ENCODE results near the gene MYO1A. TPM values are rescaled to one million over a fixed set of nuclear protein-coding genes. Genes with fewer than 3 reads are reported as not detected.

MYO1A gene
- total RNA-seq, 1 experiment from 2014 or later: 9.3 TPM

GRCh38 chr12:57085999-57086492, 36.1 kb upstream of the MYO1A start:
- ChIA-PET POLR2A (interaction anchor here (4.4 kb wide), 1 partner anchor 25 kb away, joined by 56 read pairs; the partner anchor contains the start of gene STAT6), CTCF (interaction anchor here (3.0 to 4.4 kb wide), 2 partner anchors 17 to 26 kb away, joined by 24 to 35 read pairs; partner anchors contain the start of gene STAT6)
- Histone ChIP-seq H3K36me3 (ENCODE audit: control insufficient read depth, insufficient read depth, low read length) (0 out of 2 replicates have a peak, but pooled peaks cover 2% of the 10 kb centered on the region), H3K27me3 (replicated peaks; ENCODE audit: control insufficient read depth, insufficient read depth, low read length) (no peaks in the 10 kb centered on the region), H3K9me3 (no peaks in the 10 kb centered on the region), H3K4me1 (peaks cover 20% of the 10 kb centered on the region), H3K4me3 (ENCODE audit: low read depth, low read length) (peak overlapping the region; percentile 76)
- Mint-ChIP-seq H3K4me3 (ENCODE audit: unreplicated experiment) (peak overlapping the region; percentile 78), H3K4me1 (ENCODE audit: low read depth, unreplicated experiment) (peaks cover 31% of the 10 kb centered on the region), H3K27ac (ENCODE audit: unreplicated experiment) (peak overlapping the region; percentile 98), H3K9me3 (ENCODE audit: unreplicated experiment) (no peaks in the 10 kb centered on the region), H3K36me3 (ENCODE audit: insufficient read depth, unreplicated experiment) (peaks cover 12% of the 10 kb centered on the region), H3K27me3 (ENCODE audit: insufficient read depth, unreplicated experiment) (no peaks in the 10 kb centered on the region)
- intact Hi-C loops (cut with micrococcal nuclease; ENCODE audit: unreplicated experiment): no loop called here
- no peak for DNase-seq
- TF ChIP-seq, protein P1, sequence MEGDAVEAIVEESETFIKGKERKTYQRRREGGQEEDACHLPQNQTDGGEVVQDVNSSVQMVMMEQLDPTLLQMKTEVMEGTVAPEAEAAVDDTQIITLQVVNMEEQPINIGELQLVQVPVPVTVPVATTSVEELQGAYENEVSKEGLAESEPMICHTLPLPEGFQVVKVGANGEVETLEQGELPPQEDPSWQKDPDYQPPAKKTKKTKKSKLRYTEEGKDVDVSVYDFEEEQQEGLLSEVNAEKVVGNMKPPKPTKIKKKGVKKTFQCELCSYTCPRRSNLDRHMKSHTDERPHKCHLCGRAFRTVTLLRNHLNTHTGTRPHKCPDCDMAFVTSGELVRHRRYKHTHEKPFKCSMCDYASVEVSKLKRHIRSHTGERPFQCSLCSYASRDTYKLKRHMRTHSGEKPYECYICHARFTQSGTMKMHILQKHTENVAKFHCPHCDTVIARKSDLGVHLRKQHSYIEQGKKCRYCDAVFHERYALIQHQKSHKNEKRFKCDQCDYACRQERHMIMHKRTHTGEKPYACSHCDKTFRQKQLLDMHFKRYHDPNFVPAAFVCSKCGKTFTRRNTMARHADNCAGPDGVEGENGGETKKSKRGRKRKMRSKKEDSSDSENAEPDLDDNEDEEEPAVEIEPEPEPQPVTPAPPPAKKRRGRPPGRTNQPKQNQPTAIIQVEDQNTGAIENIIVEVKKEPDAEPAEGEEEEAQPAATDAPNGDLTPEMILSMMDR (IDR thresholded peaks at IDR 0.05; ENCODE audit: insufficient read depth in 1 of 2, low read depth in 1 of 2, low read length in 1 of 2, severe bottlenecking in 1 of 2, unreplicated experiment in 1 of 2): no peak
- BruUV-seq (replicated peaks): no TSS peak

DNA sequence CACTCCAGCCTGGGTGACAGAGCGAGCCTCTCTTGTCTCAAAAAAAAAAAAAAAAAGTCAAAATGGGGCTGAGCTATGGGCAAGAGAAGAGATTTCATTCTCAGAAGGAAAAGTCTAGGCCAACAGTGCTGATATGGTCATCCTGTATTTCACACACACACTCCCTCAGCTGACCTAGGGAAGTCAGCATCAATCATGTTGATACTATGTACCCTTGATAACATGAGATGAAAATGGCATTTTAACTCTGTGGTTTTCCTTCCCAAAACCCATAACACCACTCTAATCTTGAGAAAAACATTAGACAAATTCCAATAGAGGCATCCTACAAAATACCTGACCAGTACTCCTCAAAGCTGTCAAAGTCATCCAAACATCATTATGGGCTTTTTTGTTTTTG, 30.9 kb upstream of the MYO1A start:
- no peaks in the 10 kb centered on the region for H3K27me3 ChIP-seq (replicated peaks; ENCODE audit: control insufficient read depth, insufficient read depth, low read length)
- BruUV-seq (replicated peaks): no TSS peak
- no peaks in the 10 kb centered on the region for H3K36me3 ChIP-seq (ENCODE audit: control insufficient read depth, insufficient read depth, low read length)
- no peak overlapping the region for H3K4me3 ChIP-seq (ENCODE audit: low read depth, low read length)
- peaks cover 9% of the 10 kb centered on the region for H3K36me3 Mint-ChIP-seq (ENCODE audit: insufficient read depth, unreplicated experiment)
- intact Hi-C loops (cut with micrococcal nuclease; ENCODE audit: unreplicated experiment): no loop called here
- peaks cover 19% of the 10 kb centered on the region for H3K4me1 ChIP-seq
- DNase-seq: no peak
- peaks cover 12% of the 10 kb centered on the region for H3K4me1 Mint-ChIP-seq (ENCODE audit: low read depth, unreplicated experiment)
- TF ChIP-seq, protein P1 (IDR thresholded peaks at IDR 0.05; ENCODE audit: insufficient read depth in 1 of 2, low read depth in 1 of 2, low read length in 1 of 2, severe bottlenecking in 1 of 2, unreplicated experiment in 1 of 2): no peak
- no peaks in the 10 kb centered on the region for H3K27me3 Mint-ChIP-seq (ENCODE audit: insufficient read depth, unreplicated experiment)
- no peak overlapping the region for H3K4me3 Mint-ChIP-seq (ENCODE audit: unreplicated experiment)
- H3K27ac Mint-ChIP-seq (ENCODE audit: unreplicated experiment): no peak overlapping the region
- POLR2A ChIA-PET: no interaction called here
- CTCF ChIA-PET: no interaction called here
- no peaks in the 10 kb centered on the region for H3K9me3 ChIP-seq
- no peaks in the 10 kb centered on the region for H3K9me3 Mint-ChIP-seq (ENCODE audit: unreplicated experiment)

DNA sequence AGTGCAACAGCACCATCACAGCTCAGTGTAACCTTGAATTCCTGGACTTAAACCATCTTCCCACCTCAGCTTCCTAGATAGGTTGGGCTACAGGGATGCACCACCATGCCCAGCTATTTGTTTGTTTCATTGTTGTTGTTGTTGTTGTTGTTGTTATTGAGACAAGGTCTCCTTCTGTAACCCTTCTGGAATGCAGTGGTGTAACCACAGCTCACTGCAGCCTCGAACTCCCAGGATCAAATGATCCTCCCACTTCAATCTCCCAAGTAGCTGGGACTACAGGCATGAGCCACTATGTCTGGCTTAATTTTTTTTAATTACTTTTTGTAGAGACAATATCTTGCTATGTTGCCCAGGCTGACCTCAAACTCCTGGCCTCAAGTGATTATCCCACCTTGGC, 29.9 kb upstream of the MYO1A start:
- Histone ChIP-seq H3K36me3 (ENCODE audit: control insufficient read depth, insufficient read depth, low read length) (no peaks in the 10 kb centered on the region), H3K4me3 (ENCODE audit: low read depth, low read length) (no peak overlapping the region), H3K27me3 (replicated peaks; ENCODE audit: control insufficient read depth, insufficient read depth, low read length) (no peaks in the 10 kb centered on the region), H3K4me1 (peaks cover 9% of the 10 kb centered on the region), H3K9me3 (no peaks in the 10 kb centered on the region)
- TF ChIP-seq, protein P1 (IDR thresholded peaks at IDR 0.05; ENCODE audit: insufficient read depth in 1 of 2, low read depth in 1 of 2, low read length in 1 of 2, severe bottlenecking in 1 of 2, unreplicated experiment in 1 of 2): no peak
- POLR2A ChIA-PET: interaction anchor here (0.9 to 2.4 kb wide), 5 partner anchors 9 to 150 kb away, joined by 3 to 40 read pairs (median 8); partner anchors contain the start of genes LRP1, NAB2, SHMT2 and STAT6
- H3K27ac Mint-ChIP-seq (ENCODE audit: unreplicated experiment): no peak overlapping the region
- peaks cover 11% of the 10 kb centered on the region for H3K36me3 Mint-ChIP-seq (ENCODE audit: insufficient read depth, unreplicated experiment)
- H3K4me3 Mint-ChIP-seq (ENCODE audit: unreplicated experiment): no peak overlapping the region
- CTCF ChIA-PET: interaction anchor here (1.0 to 2.2 kb wide), 5 partner anchors 32 to 163 kb away, joined by 3 to 33 read pairs (median 5); partner anchors contain the start of gene STAT6
- no peaks in the 10 kb centered on the region for H3K27me3 Mint-ChIP-seq (ENCODE audit: insufficient read depth, unreplicated experiment)
- intact Hi-C loops (cut with micrococcal nuclease; ENCODE audit: unreplicated experiment): no loop called here
- no TSS peak for BruUV-seq (replicated peaks)
- no peaks in the 10 kb centered on the region for H3K9me3 Mint-ChIP-seq (ENCODE audit: unreplicated experiment)
- DNase-seq: no peak
- H3K4me1 Mint-ChIP-seq (ENCODE audit: low read depth, unreplicated experiment): peaks cover 1% of the 10 kb centered on the region

All from Caco-2 (cell line).